ENCODE measurements around the gene DHX36.

- TF ChIP-seq CTCF (IDR thresholded peaks at IDR 0.05; ENCODE audit: poor library complexity), result no peak
- no peak for TF ChIP-seq EZH2 (IDR thresholded peaks at IDR 0.05; ENCODE audit: borderline replicate concordance)
- no peak for TF ChIP-seq EZH2phosphoT487 (IDR thresholded peaks at IDR 0.05; ENCODE audit: low read depth, severe bottlenecking, unreplicated experiment)
Measured at GRCh38 chr3:154235330-154235729, 89.0 kb downstream of the DHX36 start.
